ENCODE data around the gene TNFRSF8. TPM values are rescaled to one million over a fixed set of nuclear protein-coding genes. Genes with fewer than 3 reads are reported as not detected.

Gene TNFRSF8
- total and polyA plus RNA-seq, 2 of the 4 experiments (the other 2 are of a cell fraction), result under 0.01 to 0.31 TPM

- no peak for TF ChIP-seq CTCF (conservative IDR thresholded peaks at IDR 0.05; ENCODE audit: low read depth, low read length)
These were observed 82.7 kb downstream of the TNFRSF8 start (continued) for GRCh38 chr1:12145616-12146342.

Data from IMR-90 (cell line).